Neural progenitor cell (in vitro differentiated cells): ENCODE measurements around the gene LRP3. TPM values are rescaled to one million over a fixed set of nuclear protein-coding genes. Genes with fewer than 3 reads are reported as not detected.

Experiments
- DNase-seq: peaks from one replicate; pipeline ENCODE4 v3.0.0-alpha.2; 2016; ENCODE audit warnings: low spot score
- H2AFZ ChIP-seq: fragments of 200-600 bp; sonication (generic); replicated peaks from 2 replicates; pipeline ENCODE4 v1.6.1; 2016; ENCODE audit warnings: antibody characterized with exemption
- H3F3A ChIP-seq: fragments of 200-600 bp; sonication (generic); 2 replicates; pipeline ENCODE4 v1.6.1; 2016; ENCODE audit warnings: antibody characterized with exemption, low read depth
- H3K27ac ChIP-seq: fragments of 200-600 bp; sonication (generic); 2 replicates; pipeline ENCODE4 v1.5.1; 2016; ENCODE audit warnings: mild to moderate bottlenecking
- H3K27me3 ChIP-seq: fragments of 200-600 bp; sonication (generic); 2 replicates; pipeline ENCODE4 v1.6.1; 2016; ENCODE audit warnings: mild to moderate bottlenecking, moderate library complexity
- H3K36me3 ChIP-seq: fragments of 200-600 bp; sonication (generic); 2 replicates; pipeline ENCODE4 v1.5.1; 2016
- H3K4me1 ChIP-seq: fragments of 200-600 bp; sonication (generic); 2 replicates; pipeline ENCODE4 v1.6.1; 2016; ENCODE audit warnings: mixed run types
- H3K4me2 ChIP-seq: fragments of 200-600 bp; sonication (generic); 2 replicates; pipeline ENCODE4 v1.6.1; 2016
- H3K4me3 ChIP-seq: fragments of 200-600 bp; sonication (generic); 2 replicates; pipeline ENCODE4 v1.5.1; 2016
- H3K79me2 ChIP-seq: fragments of 200-600 bp; sonication (generic); 2 replicates; pipeline ENCODE4 v1.6.1; 2016; ENCODE audit warnings: low read depth
- H3K9ac ChIP-seq: fragments of 200-600 bp; sonication (generic); 2 replicates; pipeline ENCODE4 v1.6.1; 2016
- H3K9me3 ChIP-seq: fragments of 200-600 bp; sonication (generic); 2 replicates; pipeline ENCODE4 v1.5.1; 2016; ENCODE audit warnings: low read depth
- H4K20me1 ChIP-seq: fragments of 200-600 bp; sonication (generic); 2 replicates; pipeline ENCODE4 v1.6.1; 2016; ENCODE audit warnings: low read depth
- H3K27ac Mint-ChIP-seq: 3 replicates; pipeline ENCODE4 v1.8.0; 2021; ENCODE audit warnings: mixed read lengths
- H3K27me3 Mint-ChIP-seq: 2 replicates; pipeline ENCODE4 v1.8.0; 2022; ENCODE audit warnings: low read depth, mild to moderate bottlenecking, inconsistent platforms, moderate library complexity, mixed read lengths; ENCODE audit not compliant: insufficient read depth
- H3K36me3 Mint-ChIP-seq: 3 replicates; pipeline ENCODE4 v1.8.0; 2021; ENCODE audit warnings: mixed read lengths
- H3K4me1 Mint-ChIP-seq: 3 replicates; pipeline ENCODE4 v1.8.0; 2021; ENCODE audit warnings: mixed read lengths
- H3K4me3 Mint-ChIP-seq: 3 replicates; pipeline ENCODE4 v1.8.0; 2021; ENCODE audit warnings: mild to moderate bottlenecking, moderate library complexity, mixed read lengths
- H3K9me3 Mint-ChIP-seq: 3 replicates; pipeline ENCODE4 v1.8.0; 2020; ENCODE audit warnings: mixed read lengths
- EZH2 ChIP-seq: fragments of 200-600 bp; sonication (generic); IDR thresholded peaks from 2 replicates; pipeline ENCODE4 v1.6.1; 2017; ENCODE audit warnings: antibody characterized with exemption, mild to moderate bottlenecking, moderate library complexity
- EZH2phosphoT487 ChIP-seq: fragments of 200-600 bp; sonication (generic); IDR thresholded peaks from 2 replicates; pipeline ENCODE4 v1.6.1; 2017; ENCODE audit warnings: antibody characterized with exemption
- total RNA-seq: library from RNA; depleted of rRNA; stranded (reverse); fragments of >200 nt; gene quantifications from 2 replicates; pipeline ENCODE4 v1.2.3, GENCODE V29; 2015; ENCODE audit warnings: low replicate concordance
- TF ChIP-seq, protein P1 (sequence below): fragments of 200-600 bp; sonication (generic); IDR thresholded peaks from 2 replicates; pipeline ENCODE4 v1.5.1; 2017; ENCODE audit warnings: antibody characterized with exemption, mild to moderate bottlenecking

Gene LRP3
- total RNA-seq, 1 donor from 2014 or later = 7.5 TPM

DNA sequence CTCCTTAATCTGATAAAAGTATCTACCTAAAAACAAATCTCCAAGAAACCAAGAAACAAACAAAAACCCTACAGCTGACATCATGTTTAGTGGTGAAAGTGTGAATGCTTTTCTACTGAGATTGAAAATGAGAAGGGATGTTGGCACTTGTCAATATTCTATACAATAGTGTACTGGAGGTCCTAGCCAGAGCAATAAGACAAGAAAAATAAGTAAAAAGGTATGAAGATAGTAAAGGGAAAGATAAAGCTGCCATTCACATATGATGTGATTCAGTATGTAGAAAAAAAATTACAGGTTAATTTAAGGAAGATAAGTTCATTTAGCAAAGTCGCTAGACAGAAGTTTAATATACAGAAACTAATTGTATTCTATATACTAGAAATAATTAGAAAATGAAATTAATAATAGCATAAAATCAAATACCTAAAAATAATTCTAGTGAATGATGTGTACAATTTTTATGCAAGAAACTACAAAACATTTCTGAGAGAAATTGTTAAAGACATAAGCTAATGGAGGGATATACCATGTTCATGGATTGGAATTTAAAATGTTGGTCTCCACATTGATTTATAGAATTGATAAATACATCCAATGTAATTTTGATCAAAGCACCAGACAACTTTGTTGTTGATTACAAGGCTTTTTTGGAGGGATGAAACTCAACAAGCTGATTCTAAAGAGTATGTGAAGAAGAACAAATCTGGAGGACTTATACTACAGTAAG is 33.9 kb downstream of the LRP3 start:
- H4K20me1 ChIP-seq = no peaks in the 10 kb centered on the region
- no peak overlapping the region for H3K4me2 ChIP-seq
- H3K4me3 ChIP-seq = no peak overlapping the region
- H3K27me3 ChIP-seq = peaks cover 78% of the 10 kb centered on the region
- no peak overlapping the region for H3K27ac Mint-ChIP-seq
- no peak overlapping the region for H3K27ac ChIP-seq
- no peaks in the 10 kb centered on the region for H3K79me2 ChIP-seq
- peaks cover 17% of the 10 kb centered on the region for H3F3A ChIP-seq
- no peak overlapping the region for H3K9ac ChIP-seq
- H3K36me3 ChIP-seq = no peaks in the 10 kb centered on the region
- H3K4me1 ChIP-seq = peaks cover 3% of the 10 kb centered on the region
- H3K36me3 Mint-ChIP-seq = peaks cover 2% of the 10 kb centered on the region
- TF ChIP-seq, protein P1, sequence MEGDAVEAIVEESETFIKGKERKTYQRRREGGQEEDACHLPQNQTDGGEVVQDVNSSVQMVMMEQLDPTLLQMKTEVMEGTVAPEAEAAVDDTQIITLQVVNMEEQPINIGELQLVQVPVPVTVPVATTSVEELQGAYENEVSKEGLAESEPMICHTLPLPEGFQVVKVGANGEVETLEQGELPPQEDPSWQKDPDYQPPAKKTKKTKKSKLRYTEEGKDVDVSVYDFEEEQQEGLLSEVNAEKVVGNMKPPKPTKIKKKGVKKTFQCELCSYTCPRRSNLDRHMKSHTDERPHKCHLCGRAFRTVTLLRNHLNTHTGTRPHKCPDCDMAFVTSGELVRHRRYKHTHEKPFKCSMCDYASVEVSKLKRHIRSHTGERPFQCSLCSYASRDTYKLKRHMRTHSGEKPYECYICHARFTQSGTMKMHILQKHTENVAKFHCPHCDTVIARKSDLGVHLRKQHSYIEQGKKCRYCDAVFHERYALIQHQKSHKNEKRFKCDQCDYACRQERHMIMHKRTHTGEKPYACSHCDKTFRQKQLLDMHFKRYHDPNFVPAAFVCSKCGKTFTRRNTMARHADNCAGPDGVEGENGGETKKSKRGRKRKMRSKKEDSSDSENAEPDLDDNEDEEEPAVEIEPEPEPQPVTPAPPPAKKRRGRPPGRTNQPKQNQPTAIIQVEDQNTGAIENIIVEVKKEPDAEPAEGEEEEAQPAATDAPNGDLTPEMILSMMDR = no peak
- TF ChIP-seq EZH2phosphoT487 = no peak
- TF ChIP-seq EZH2 = no peak
- no peak overlapping the region for H3K4me3 Mint-ChIP-seq
- H3K9me3 ChIP-seq = peaks cover 12% of the 10 kb centered on the region
- H3K9me3 Mint-ChIP-seq = peaks cover 27% of the 10 kb centered on the region
- no peak for DNase-seq
- peaks cover 55% of the 10 kb centered on the region for H3K27me3 Mint-ChIP-seq
- H2AFZ ChIP-seq = no peak overlapping the region
- H3K4me1 Mint-ChIP-seq = peaks cover 7% of the 10 kb centered on the region

DNA sequence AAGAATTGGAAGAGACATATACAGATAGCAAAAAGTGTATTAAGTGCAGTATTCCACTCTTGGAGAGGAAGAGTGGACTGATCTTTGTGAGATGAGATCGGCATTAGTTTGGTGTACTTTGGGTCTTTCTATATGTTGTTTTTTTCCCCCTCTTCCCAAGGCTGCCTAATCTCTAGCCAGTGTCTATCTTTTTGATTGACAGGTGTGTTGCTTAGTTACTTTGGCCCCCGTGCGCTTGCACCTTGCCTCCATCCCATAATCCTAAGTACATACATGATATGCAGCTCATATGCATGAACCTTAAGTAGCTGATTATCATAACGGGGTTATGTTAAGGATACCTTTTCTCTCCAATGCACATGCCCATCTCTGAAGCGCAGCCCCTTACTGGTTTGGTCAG is 35.8 kb downstream of the LRP3 start:
- Histone ChIP-seq H3K4me2 (no peak overlapping the region), H3K4me1 (peaks cover 3% of the 10 kb centered on the region), H3K36me3 (no peaks in the 10 kb centered on the region), H3K27me3 (peaks cover 62% of the 10 kb centered on the region), H3K27ac (no peak overlapping the region), H2AFZ (no peak overlapping the region), H4K20me1 (no peaks in the 10 kb centered on the region), H3K9me3 (peaks cover 12% of the 10 kb centered on the region), H3F3A (peaks cover 17% of the 10 kb centered on the region), H3K4me3 (no peak overlapping the region), H3K79me2 (no peaks in the 10 kb centered on the region), H3K9ac (no peak overlapping the region)
- peaks cover 43% of the 10 kb centered on the region for H3K27me3 Mint-ChIP-seq
- TF ChIP-seq EZH2phosphoT487 (no peak), EZH2 (no peak)
- TF ChIP-seq, protein P1 = no peak
- H3K4me3 Mint-ChIP-seq = no peak overlapping the region
- no peak overlapping the region for H3K27ac Mint-ChIP-seq
- H3K4me1 Mint-ChIP-seq = peaks cover 7% of the 10 kb centered on the region
- H3K36me3 Mint-ChIP-seq = peaks cover 1% of the 10 kb centered on the region
- DNase-seq = no peak
- peaks cover 27% of the 10 kb centered on the region for H3K9me3 Mint-ChIP-seq

DNA sequence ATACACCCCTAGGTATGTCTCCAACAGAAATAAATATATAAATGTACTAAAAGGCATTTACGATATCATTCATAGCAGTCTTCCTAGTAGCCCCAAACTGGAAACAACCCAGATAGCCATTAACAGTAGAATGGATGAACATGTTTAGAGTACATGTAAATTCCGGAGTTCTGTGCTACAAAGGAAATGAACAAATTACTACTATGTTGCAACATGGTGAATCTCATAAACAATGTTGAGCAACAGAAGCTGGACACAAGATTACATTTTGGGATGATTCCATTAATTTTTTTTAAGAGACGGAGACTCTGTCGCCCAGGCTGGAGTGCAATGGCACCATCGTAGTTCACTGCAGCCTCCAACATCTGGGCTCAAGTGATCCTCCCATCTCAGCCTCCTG is 37.4 kb downstream of the LRP3 start:
- no peak for DNase-seq
- Histone ChIP-seq H4K20me1 (no peaks in the 10 kb centered on the region), H3F3A (peaks cover 10% of the 10 kb centered on the region), H3K79me2 (no peaks in the 10 kb centered on the region), H3K36me3 (no peaks in the 10 kb centered on the region), H2AFZ (no peak overlapping the region), H3K9me3 (peaks cover 12% of the 10 kb centered on the region), H3K4me3 (no peak overlapping the region), H3K4me2 (no peak overlapping the region), H3K27me3 (peaks cover 46% of the 10 kb centered on the region), H3K9ac (no peak overlapping the region), H3K27ac (no peak overlapping the region), H3K4me1 (no peaks in the 10 kb centered on the region)
- Mint-ChIP-seq H3K4me1 (peaks cover under 1% of the 10 kb centered on the region), H3K36me3 (no peaks in the 10 kb centered on the region), H3K4me3 (no peak overlapping the region), H3K27me3 (peaks cover 33% of the 10 kb centered on the region), H3K27ac (no peak overlapping the region), H3K9me3 (peaks cover 20% of the 10 kb centered on the region)
- TF ChIP-seq EZH2 (no peak), EZH2phosphoT487 (no peak)
- TF ChIP-seq, protein P1 = no peak
